GM19240 (cell line): Measurements from ENCODE around the gene MLLT10.

Source experiments
- DNase-seq: peaks from one replicate; pipeline ENCODE4 v3.0.0; 2011; ENCODE audit warnings: low spot score; ENCODE audit not compliant: insufficient read length

Gene MLLT10

GRCh38 chr10:21764466-21765189 is 230.6 kb downstream of the MLLT10 start:
- DNase-seq = no peak

DNA sequence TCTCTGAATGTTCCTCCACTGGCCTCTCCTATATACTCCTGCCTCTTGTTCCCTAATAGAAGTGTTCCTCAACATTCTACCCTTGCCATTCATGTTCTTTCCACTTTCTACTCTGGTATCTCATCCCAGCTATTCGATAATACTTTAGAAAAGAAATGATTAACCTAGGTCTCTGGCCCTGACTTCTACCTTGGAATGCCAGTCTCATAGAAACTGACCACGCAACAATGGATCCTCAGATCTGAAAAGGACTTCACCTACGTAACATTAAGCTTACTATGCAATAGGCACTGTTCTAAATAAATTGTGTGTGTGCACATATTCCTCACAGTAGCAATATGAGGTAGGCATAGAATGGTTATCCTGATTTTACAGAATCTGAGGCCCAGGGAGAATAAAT is 235.0 kb downstream of the MLLT10 start:
- DNase-seq = no peak

GRCh38 chr10:21771219-21771618 is 237.2 kb downstream of the MLLT10 start:
- no peak for DNase-seq

GRCh38 chr10:21776883-21777282 is 242.9 kb downstream of the MLLT10 start:
- DNase-seq = no peak

DNA sequence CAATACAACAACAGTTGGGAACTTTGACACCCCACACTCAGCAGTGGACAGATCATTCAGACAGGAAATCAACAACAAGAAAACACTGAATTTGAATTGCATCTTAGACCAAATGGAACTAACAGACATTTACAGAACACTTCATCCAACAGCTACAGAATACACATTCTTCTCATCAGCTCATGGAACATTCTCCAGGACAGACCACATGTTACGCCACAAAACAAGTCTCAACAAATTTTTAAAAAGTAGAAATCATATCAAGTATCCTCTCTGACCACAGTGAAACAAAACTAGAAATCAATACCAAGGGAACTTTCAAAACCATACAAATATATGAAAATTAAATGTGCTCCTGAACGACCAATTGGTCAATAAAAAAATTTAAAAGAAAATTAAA is 257.2 kb downstream of the MLLT10 start:
- DNase-seq = no peak
